Endothelial cell of umbilical vein (primary cell): ENCODE results near the gene RRM2. TPM values are rescaled to one million over a fixed set of nuclear protein-coding genes. Genes with fewer than 3 reads are reported as not detected.
A peak's percentile ranks its signal among the peaks of the same experiment; 100 is the strongest.

Experiments used
- Bru-seq: library from RNA; stranded (reverse); fragments of 400-500 nt; gene quantifications from one replicate; lab custom pipeline; 2021; lab: Mats Ljungman, UMichigan
- BruChase-seq, 2 experiments: library from RNA; stranded (reverse); fragments of 400-500 nt; gene quantifications; one replicate each; lab custom pipeline; 2021; lab: Mats Ljungman, UMichigan
- BruUV-seq: library from RNA; stranded (reverse); fragments of 400-500 nt; replicated peaks from 2 replicates; lab custom pipeline; 2021; lab: Mats Ljungman, UMichigan
- CTCF ChIA-PET: fragments of 300-600, 350-600 bp; sonication (Branson Sonifier 250); formaldehyde crosslinking; loops from one replicate; lab custom pipeline; 2021; ENCODE audit warnings: antibody characterized with exemption, inconsistent platforms; lab: Charles Lee
- POLR2A ChIA-PET: fragments of 300-600, 350-600 bp; sonication (Branson Sonifier 250); formaldehyde crosslinking; loops from one replicate; lab custom pipeline; 2021; ENCODE audit warnings: antibody characterized with exemption, inconsistent platforms; lab: Charles Lee
- DNase-seq: peaks from one replicate; pipeline ENCODE4 v3.0.0-alpha.2; 2011; ENCODE audit warnings: low read depth, low spot score
- FAIRE-seq: peaks from 2 replicates; lab custom pipeline; 2011; peaks lifted over from hg19 to GRCh38; lab: Jason Lieb, UNC
- H2AFZ ChIP-seq: 2 replicates; pipeline ENCODE4 v1.6.0; 2012; ENCODE audit warnings: low read depth, low read length, control low read depth, inconsistent platforms
- H3K27ac ChIP-seq: 2 replicates; pipeline ENCODE4 v1.5.1; 2011; ENCODE audit warnings: low read depth, mild to moderate bottlenecking, control low read depth, low read length, moderate library complexity; ENCODE audit not compliant: insufficient read depth
- H3K27me3 ChIP-seq, 2 experiments: 2 replicates each; pipeline versions ENCODE4 v1.6.0 to v1.6.1; 2011; ENCODE audit warnings: low read length in 2 of 2, mixed read lengths in 1 of 2; ENCODE audit not compliant: control insufficient read depth in 2 of 2, insufficient read depth in 2 of 2
- H3K36me3 ChIP-seq, 2 experiments: 2 replicates in 1 of 2; 3 replicates in 1 of 2; pipeline ENCODE4 v1.5.1; 2011; ENCODE audit warnings: low read length in 2 of 2, mild to moderate bottlenecking in 1 of 2, moderate library complexity in 1 of 2; ENCODE audit not compliant: control insufficient read depth in 2 of 2, insufficient read depth in 2 of 2; ENCODE audit errors: extremely low read depth in 1 of 2
- H3K4me1 ChIP-seq: 3 replicates; pipeline ENCODE4 v1.5.1; 2011; ENCODE audit warnings: mild to moderate bottlenecking, low read length; ENCODE audit not compliant: control insufficient read depth, insufficient read depth; ENCODE audit errors: extremely low read depth
- H3K4me2 ChIP-seq: 2 replicates; pipeline ENCODE4 v1.6.1; 2011; ENCODE audit warnings: low read length, control low read depth, mixed read lengths; ENCODE audit not compliant: insufficient read depth
- H3K4me3 ChIP-seq, 3 experiments: fragments of 200-600 bp in 1 of 3; sonication (generic), shearing (Covaris generic) in 1 of 3; replicated peaks in 1 of 3; 2 replicates each; pipeline ENCODE4 v1.5.1; 2011 to 2016; ENCODE audit warnings: control low read depth in 3 of 3, low read length in 3 of 3, mild to moderate bottlenecking in 2 of 3, inconsistent platforms in 1 of 3, low read depth in 1 of 3, moderate library complexity in 1 of 3; ENCODE audit not compliant: insufficient read depth in 1 of 3
- H3K79me2 ChIP-seq: 2 replicates; pipeline ENCODE4 v1.6.0; 2012; ENCODE audit warnings: low read length, inconsistent platforms; ENCODE audit not compliant: control insufficient read depth, insufficient read depth
- H3K9ac ChIP-seq: replicated peaks from 2 replicates; pipeline ENCODE3; 2011; ENCODE audit warnings: low read length, control low read depth; ENCODE audit not compliant: insufficient read depth; ENCODE audit errors: extremely low read depth
- H3K9me1 ChIP-seq: replicated peaks from 3 replicates; pipeline ENCODE4 v1.6.0; 2011; ENCODE audit warnings: mild to moderate bottlenecking, low read length; ENCODE audit not compliant: control insufficient read depth, insufficient read depth; ENCODE audit errors: extremely low read depth
- H3K9me3 ChIP-seq: replicated peaks from 2 replicates; pipeline ENCODE4 v1.5.1; 2012; ENCODE audit warnings: low read length, inconsistent platforms; ENCODE audit not compliant: control insufficient read depth, insufficient read depth
- H4K20me1 ChIP-seq: replicated peaks from 2 replicates; pipeline ENCODE3; 2011; ENCODE audit warnings: mild to moderate bottlenecking, low read length; ENCODE audit not compliant: control insufficient read depth, insufficient read depth; ENCODE audit errors: extremely low read depth
- EZH2 ChIP-seq: IDR thresholded peaks from 2 replicates; pipeline ENCODE4 v1.6.1; 2012; ENCODE audit warnings: borderline replicate concordance, low read depth, mild to moderate bottlenecking, moderate library complexity, low read length, inconsistent platforms; ENCODE audit not compliant: severe bottlenecking
- FOS ChIP-seq: IDR thresholded peaks from 2 replicates; pipeline ENCODE4 v1.6.1; 2011; ENCODE audit warnings: mild to moderate bottlenecking, low read length, moderate library complexity, borderline replicate concordance; ENCODE audit not compliant: insufficient read depth
- GATA2 ChIP-seq: IDR thresholded peaks from 2 replicates; pipeline ENCODE4 v1.7.0; 2011; ENCODE audit warnings: low read depth, mild to moderate bottlenecking, moderate library complexity, mixed read lengths, low read length; ENCODE audit not compliant: insufficient read length, insufficient read depth
- JUN ChIP-seq: IDR thresholded peaks from 2 replicates; pipeline ENCODE4 v1.6.1; 2011; ENCODE audit warnings: borderline replicate concordance, low read depth; ENCODE audit not compliant: insufficient read length, insufficient read depth
- MAX ChIP-seq: IDR thresholded peaks from 2 replicates; pipeline ENCODE4 v1.6.1; 2011; ENCODE audit not compliant: insufficient read depth, insufficient read length
- MYC ChIP-seq: IDR thresholded peaks from one replicate; pipeline ENCODE4 v1.6.1; 2011; ENCODE audit warnings: mild to moderate bottlenecking, low read depth, low read length
- POLR2A ChIP-seq: IDR thresholded peaks from 2 replicates; pipeline ENCODE4 v1.6.1; 2012; ENCODE audit warnings: low read depth, mild to moderate bottlenecking, control low read depth, low read length
- POLR2AphosphoS5 ChIP-seq: IDR thresholded peaks from 2 replicates; pipeline ENCODE4 v1.6.1; 2012; ENCODE audit warnings: low read depth, mild to moderate bottlenecking, control low read depth, low read length, moderate library complexity; ENCODE audit not compliant: insufficient read depth
- dilution Hi-C: fragments of 300-500 bp; cut with MboI; formaldehyde crosslinking; loops from one replicate; pipeline ENCODE4 v1.15.0; 2019; ENCODE audit warnings: low sequenced_read_pairs; ENCODE audit not compliant: extremely low pct_ligation_motif_present
- intact Hi-C: fragments of 100-400 bp; cut with micrococcal nuclease; formaldehyde crosslinking; loops from one replicate; pipeline ENCODE4 v1.10.0; 2022
- long read RNA-seq: library from polyadenylated mRNA; stranded (forward); transcript quantifications from one replicate; pipeline ENCODE4 v2.0.0, GENCODE V29; 2021
- polyA minus RNA-seq, 3 experiments: library from RNA; depleted of rRNA, polyadenylated mRNA; stranded (reverse); fragments of >200 nt; gene quantifications; 1 replicate in 1 of 3; 2 replicates in 2 of 3; pipeline ENCODE4 v1.2.3, GENCODE V29; 2011
- polyA plus RNA-seq, 4 experiments: library from polyadenylated mRNA; depleted of rRNA in 3 of 4; stranded (reverse) in 3 of 4; unstranded in 1 of 4; fragments of >200 nt; gene quantifications; 2 replicates each; pipeline versions ENCODE4 v1.2.1 to v1.2.3, GENCODE V29; 2011 to 2012; ENCODE audit warnings: missing spikeins in 1 of 4
- total RNA-seq: library from RNA; stranded (reverse); gene quantifications from 2 replicates; pipeline ENCODE4 v1.2.3, GENCODE V29; 2021
- TF ChIP-seq, protein P1 (sequence below), 2 donors: IDR thresholded peaks; 1 replicate in 1 of 2; 2 replicates in 1 of 2; pipeline ENCODE4 v1.5.1; 2011; ENCODE audit warnings: low read length in 2 of 2, mild to moderate bottlenecking in 2 of 2, moderate library complexity in 2 of 2, control low read depth in 1 of 2, inconsistent platforms in 1 of 2, low read depth in 1 of 2; ENCODE audit not compliant: insufficient read depth in 1 of 2; ENCODE audit errors: extremely low read depth in 1 of 2

Gene RRM2
- 220 and 246 TPM in 2 replicates for total RNA-seq
- polyA plus RNA-seq, result 40.9 and 58.0 TPM in 2 replicates
- 64.3 and 82.1 TPM in 2 replicates for polyA plus RNA-seq (2011; cell fraction: cytosol; rRNA removed)
- polyA plus RNA-seq (2011; cell fraction: nucleus; rRNA removed), result 66.4 and 74.8 TPM in 2 replicates
- 94.1 and 188 TPM in 2 replicates for polyA plus RNA-seq (2012)
- 65.3 and 69.9 TPM in 2 replicates for polyA minus RNA-seq
- 124 TPM for polyA minus RNA-seq (2011; cell fraction: cytosol; rRNA and poly(A)+ RNA removed)
- 65.7 and 66.2 TPM in 2 replicates for polyA minus RNA-seq (2011; cell fraction: nucleus; rRNA and poly(A)+ RNA removed)
- percentile 97 among the genes with signal in this experiment for Bru-seq, nascent RNA
- percentile 99 among the genes with signal in this experiment for BruChase-seq, experiment 1, labeled RNA remaining after a 6-hour chase
- BruChase-seq, experiment 2, labeled RNA remaining after a 2-hour chase, result percentile 99 among the genes with signal in this experiment
- long read RNA-seq, transcript RRM2-202 (10 exons, 3,673 nt), result major isoform, 531 of 1,058 reads
- long read RNA-seq, partial matches to known transcripts, result 508 of 1,058 reads
- long read RNA-seq, other reads (novel, unspliced or antisense), result 14 of 1,058 reads

- POLR2A ChIA-PET, result no interaction called here
- TF ChIP-seq MYC, result no peak
- TF ChIP-seq EZH2, result no peak
- TF ChIP-seq FOS, result no peak
- peak; percentile 93 for TF ChIP-seq POLR2A
- TF ChIP-seq, protein P1, sequence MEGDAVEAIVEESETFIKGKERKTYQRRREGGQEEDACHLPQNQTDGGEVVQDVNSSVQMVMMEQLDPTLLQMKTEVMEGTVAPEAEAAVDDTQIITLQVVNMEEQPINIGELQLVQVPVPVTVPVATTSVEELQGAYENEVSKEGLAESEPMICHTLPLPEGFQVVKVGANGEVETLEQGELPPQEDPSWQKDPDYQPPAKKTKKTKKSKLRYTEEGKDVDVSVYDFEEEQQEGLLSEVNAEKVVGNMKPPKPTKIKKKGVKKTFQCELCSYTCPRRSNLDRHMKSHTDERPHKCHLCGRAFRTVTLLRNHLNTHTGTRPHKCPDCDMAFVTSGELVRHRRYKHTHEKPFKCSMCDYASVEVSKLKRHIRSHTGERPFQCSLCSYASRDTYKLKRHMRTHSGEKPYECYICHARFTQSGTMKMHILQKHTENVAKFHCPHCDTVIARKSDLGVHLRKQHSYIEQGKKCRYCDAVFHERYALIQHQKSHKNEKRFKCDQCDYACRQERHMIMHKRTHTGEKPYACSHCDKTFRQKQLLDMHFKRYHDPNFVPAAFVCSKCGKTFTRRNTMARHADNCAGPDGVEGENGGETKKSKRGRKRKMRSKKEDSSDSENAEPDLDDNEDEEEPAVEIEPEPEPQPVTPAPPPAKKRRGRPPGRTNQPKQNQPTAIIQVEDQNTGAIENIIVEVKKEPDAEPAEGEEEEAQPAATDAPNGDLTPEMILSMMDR (IDR thresholded peaks at IDR 0.05; ENCODE audit: extremely low read depth in 1 of 2, insufficient read depth in 1 of 2, low read depth in 1 of 2, low read length in 2 of 2), result no peak
- peak; percentile 54 for TF ChIP-seq MAX
- TF ChIP-seq JUN, result no peak
- TF ChIP-seq POLR2AphosphoS5, result peak; percentile 90
- no peak for TF ChIP-seq GATA2
- BruUV-seq, result TSS peak; percentile 62
- H3K4me3 ChIP-seq, result peak within 1 kb of the TSS; percentile 59 to 91 (median 70)
- CTCF ChIA-PET, result interaction anchor here (0.6 to 4.7 kb wide), 4 partner anchors 47 to 312 kb away, joined by 4 to 299 read pairs (median 31); no protein-coding TSS in a partner anchor
- H3K4me1 ChIP-seq, result peaks cover 53% of the 10 kb centered on the region
- H3K36me3 ChIP-seq, result peaks cover 0 to 14% of the 10 kb centered on the region in 2 experiments
- peak; percentile 88 for DNase-seq
- H3K9ac ChIP-seq, result peak within 1 kb of the TSS; percentile 77
- peak within 1 kb of the TSS; percentile 56 for H2AFZ ChIP-seq
- FAIRE-seq, result no peak
- H3K4me2 ChIP-seq, result peak within 1 kb of the TSS; percentile 80
- H3K9me1 ChIP-seq, result no peaks in the 10 kb centered on the region
- dilution Hi-C loops, result no loop called here
- H3K9me3 ChIP-seq, result no peaks in the 10 kb centered on the region
- H4K20me1 ChIP-seq, result no peaks in the 10 kb centered on the region
- intact Hi-C loops, result loop anchor here (2.0 to 10.0 kb wide), 2 partner anchors 180 to 452 kb away; partner anchors contain the start of gene HPCAL1
- peak within 1 kb of the TSS; percentile 60 for H3K27ac ChIP-seq
- no peaks in the 10 kb centered on the region for H3K27me3 ChIP-seq
- H3K79me2 ChIP-seq, result peaks cover 51% of the 10 kb centered on the region
Observed at GRCh38 chr2:10122500-10123280, at the start of gene RRM2. Gene RRM2, plus strand, starts transcription at chr2:10122739. Its CDS starts 60 bp downstream, at chr2:10122799.
